Endothelial cell of umbilical vein (primary cell): ENCODE data around the gene CRYBG2. TPM values are rescaled to one million over a fixed set of nuclear protein-coding genes. Genes with fewer than 3 reads are reported as not detected.

Experiments used
- BruUV-seq: library from RNA; stranded (reverse); fragments of 400-500 nt; replicated peaks from 2 replicates; lab custom pipeline; 2021; lab: Mats Ljungman, UMichigan
- CTCF ChIA-PET: fragments of 300-600, 350-600 bp; sonication (Branson Sonifier 250); formaldehyde crosslinking; loops from one replicate; lab custom pipeline; 2021; ENCODE audit warnings: antibody characterized with exemption, inconsistent platforms; lab: Charles Lee
- POLR2A ChIA-PET: fragments of 300-600, 350-600 bp; sonication (Branson Sonifier 250); formaldehyde crosslinking; loops from one replicate; lab custom pipeline; 2021; ENCODE audit warnings: antibody characterized with exemption, inconsistent platforms; lab: Charles Lee
- DNase-seq: peaks from one replicate; pipeline ENCODE4 v3.0.0-alpha.2; 2011; ENCODE audit warnings: low read depth, low spot score
- FAIRE-seq: peaks from 2 replicates; lab custom pipeline; 2011; peaks lifted over from hg19 to GRCh38; lab: Jason Lieb, UNC
- H2AFZ ChIP-seq: 2 replicates; pipeline ENCODE4 v1.6.0; 2012; ENCODE audit warnings: low read depth, low read length, control low read depth, inconsistent platforms
- H3K27ac ChIP-seq: 2 replicates; pipeline ENCODE4 v1.5.1; 2011; ENCODE audit warnings: low read depth, mild to moderate bottlenecking, control low read depth, low read length, moderate library complexity; ENCODE audit not compliant: insufficient read depth
- H3K27me3 ChIP-seq, 2 experiments: 2 replicates each; pipeline versions ENCODE4 v1.6.0 to v1.6.1; 2011; ENCODE audit warnings: low read length in 2 of 2, mixed read lengths in 1 of 2; ENCODE audit not compliant: control insufficient read depth in 2 of 2, insufficient read depth in 2 of 2
- H3K36me3 ChIP-seq, 2 experiments: 2 replicates in 1 of 2; 3 replicates in 1 of 2; pipeline ENCODE4 v1.5.1; 2011; ENCODE audit warnings: low read length in 2 of 2, mild to moderate bottlenecking in 1 of 2, moderate library complexity in 1 of 2; ENCODE audit not compliant: control insufficient read depth in 2 of 2, insufficient read depth in 2 of 2; ENCODE audit errors: extremely low read depth in 1 of 2
- H3K4me1 ChIP-seq: 3 replicates; pipeline ENCODE4 v1.5.1; 2011; ENCODE audit warnings: mild to moderate bottlenecking, low read length; ENCODE audit not compliant: control insufficient read depth, insufficient read depth; ENCODE audit errors: extremely low read depth
- H3K4me2 ChIP-seq: 2 replicates; pipeline ENCODE4 v1.6.1; 2011; ENCODE audit warnings: low read length, control low read depth, mixed read lengths; ENCODE audit not compliant: insufficient read depth
- H3K4me3 ChIP-seq, 3 experiments: fragments of 200-600 bp in 1 of 3; sonication (generic), shearing (Covaris generic) in 1 of 3; replicated peaks in 1 of 3; 2 replicates each; pipeline ENCODE4 v1.5.1; 2011 to 2016; ENCODE audit warnings: control low read depth in 3 of 3, low read length in 3 of 3, mild to moderate bottlenecking in 2 of 3, inconsistent platforms in 1 of 3, low read depth in 1 of 3, moderate library complexity in 1 of 3; ENCODE audit not compliant: insufficient read depth in 1 of 3
- H3K79me2 ChIP-seq: 2 replicates; pipeline ENCODE4 v1.6.0; 2012; ENCODE audit warnings: low read length, inconsistent platforms; ENCODE audit not compliant: control insufficient read depth, insufficient read depth
- H3K9ac ChIP-seq: replicated peaks from 2 replicates; pipeline ENCODE3; 2011; ENCODE audit warnings: low read length, control low read depth; ENCODE audit not compliant: insufficient read depth; ENCODE audit errors: extremely low read depth
- H3K9me1 ChIP-seq: replicated peaks from 3 replicates; pipeline ENCODE4 v1.6.0; 2011; ENCODE audit warnings: mild to moderate bottlenecking, low read length; ENCODE audit not compliant: control insufficient read depth, insufficient read depth; ENCODE audit errors: extremely low read depth
- H3K9me3 ChIP-seq: replicated peaks from 2 replicates; pipeline ENCODE4 v1.5.1; 2012; ENCODE audit warnings: low read length, inconsistent platforms; ENCODE audit not compliant: control insufficient read depth, insufficient read depth
- H4K20me1 ChIP-seq: replicated peaks from 2 replicates; pipeline ENCODE3; 2011; ENCODE audit warnings: mild to moderate bottlenecking, low read length; ENCODE audit not compliant: control insufficient read depth, insufficient read depth; ENCODE audit errors: extremely low read depth
- CTCF ChIP-seq, 2 donors: IDR thresholded peaks; 1 replicate in 1 of 2; 2 replicates in 1 of 2; pipeline ENCODE4 v1.5.1; 2011; ENCODE audit warnings: low read length in 2 of 2, mild to moderate bottlenecking in 2 of 2, moderate library complexity in 2 of 2, control low read depth in 1 of 2, inconsistent platforms in 1 of 2, low read depth in 1 of 2; ENCODE audit not compliant: insufficient read depth in 1 of 2; ENCODE audit errors: extremely low read depth in 1 of 2
- EZH2 ChIP-seq: IDR thresholded peaks from 2 replicates; pipeline ENCODE4 v1.6.1; 2012; ENCODE audit warnings: borderline replicate concordance, low read depth, mild to moderate bottlenecking, moderate library complexity, low read length, inconsistent platforms; ENCODE audit not compliant: severe bottlenecking
- FOS ChIP-seq: IDR thresholded peaks from 2 replicates; pipeline ENCODE4 v1.6.1; 2011; ENCODE audit warnings: mild to moderate bottlenecking, low read length, moderate library complexity, borderline replicate concordance; ENCODE audit not compliant: insufficient read depth
- GATA2 ChIP-seq: IDR thresholded peaks from 2 replicates; pipeline ENCODE4 v1.7.0; 2011; ENCODE audit warnings: low read depth, mild to moderate bottlenecking, moderate library complexity, mixed read lengths, low read length; ENCODE audit not compliant: insufficient read length, insufficient read depth
- JUN ChIP-seq: IDR thresholded peaks from 2 replicates; pipeline ENCODE4 v1.6.1; 2011; ENCODE audit warnings: borderline replicate concordance, low read depth; ENCODE audit not compliant: insufficient read length, insufficient read depth
- MYC ChIP-seq: IDR thresholded peaks from one replicate; pipeline ENCODE4 v1.6.1; 2011; ENCODE audit warnings: mild to moderate bottlenecking, low read depth, low read length
- POLR2A ChIP-seq: IDR thresholded peaks from 2 replicates; pipeline ENCODE4 v1.6.1; 2012; ENCODE audit warnings: low read depth, mild to moderate bottlenecking, control low read depth, low read length
- POLR2AphosphoS5 ChIP-seq: IDR thresholded peaks from 2 replicates; pipeline ENCODE4 v1.6.1; 2012; ENCODE audit warnings: low read depth, mild to moderate bottlenecking, control low read depth, low read length, moderate library complexity; ENCODE audit not compliant: insufficient read depth
- dilution Hi-C: fragments of 300-500 bp; cut with MboI; formaldehyde crosslinking; loops from one replicate; pipeline ENCODE4 v1.15.0; 2019; ENCODE audit warnings: low sequenced_read_pairs; ENCODE audit not compliant: extremely low pct_ligation_motif_present
- intact Hi-C: fragments of 100-400 bp; cut with micrococcal nuclease; formaldehyde crosslinking; loops from one replicate; pipeline ENCODE4 v1.10.0; 2022
- polyA plus RNA-seq, 4 experiments: library from polyadenylated mRNA; depleted of rRNA in 3 of 4; stranded (reverse) in 3 of 4; unstranded in 1 of 4; fragments of >200 nt; gene quantifications; 2 replicates each; pipeline versions ENCODE4 v1.2.1 to v1.2.3, GENCODE V29; 2011 to 2012; ENCODE audit warnings: missing spikeins in 1 of 4
- total RNA-seq: library from RNA; stranded (reverse); gene quantifications from 2 replicates; pipeline ENCODE4 v1.2.3, GENCODE V29; 2021
- TF ChIP-seq, protein P1 (sequence below): IDR thresholded peaks from 2 replicates; pipeline ENCODE4 v1.6.1; 2011; ENCODE audit not compliant: insufficient read depth, insufficient read length

The CRYBG2 gene
- total and polyA plus RNA-seq, 2 donors (not counting 3 experiments of a cell fraction or from before 2014, with no cell fraction given), result not detected

DNA sequence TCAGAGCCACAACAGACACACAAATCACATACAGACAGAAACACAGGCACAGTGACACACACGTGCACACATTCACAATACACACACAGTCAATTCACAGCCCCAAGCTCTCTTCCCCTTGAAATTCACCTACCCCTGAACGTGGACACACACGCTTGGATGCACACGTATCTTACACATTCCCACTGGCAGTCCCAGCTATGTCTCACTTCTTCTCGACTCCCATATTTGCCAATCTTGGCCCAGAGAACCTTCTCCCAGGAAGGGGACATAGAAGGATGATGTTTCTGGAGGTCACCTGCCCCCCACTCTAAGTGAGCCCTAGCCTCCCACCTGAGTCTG, 1.6 kb downstream of the CRYBG2 start:
- Histone ChIP-seq H3K4me1 (peaks cover 15% of the 10 kb centered on the region), H3K79me2 (no peaks in the 10 kb centered on the region), H3K9me3 (no peaks in the 10 kb centered on the region), H3K9me1 (no peaks in the 10 kb centered on the region), H3K4me2 (no peak overlapping the region), H3K27me3 (no peaks in the 10 kb centered on the region), H4K20me1 (no peaks in the 10 kb centered on the region), H2AFZ (no peak overlapping the region), H3K4me3 (no peak overlapping the region), H3K9ac (no peak overlapping the region), H3K27ac (no peak overlapping the region), H3K36me3 (no peaks in the 10 kb centered on the region)
- FAIRE-seq (no peak), DNase-seq (no peak)
- BruUV-seq, result no TSS peak
- dilution Hi-C loops (no loop called here), intact Hi-C loops (no loop called here)
- no peak for TF ChIP-seq POLR2AphosphoS5
- TF ChIP-seq GATA2, result no peak
- TF ChIP-seq JUN, result no peak
- no peak for TF ChIP-seq MYC
- TF ChIP-seq EZH2, result no peak
- no peak for TF ChIP-seq FOS
- TF ChIP-seq CTCF (IDR thresholded peaks at IDR 0.05; ENCODE audit: extremely low read depth in 1 of 2, insufficient read depth in 1 of 2, low read depth in 1 of 2, low read length in 2 of 2), result no peak
- TF ChIP-seq, protein P1, sequence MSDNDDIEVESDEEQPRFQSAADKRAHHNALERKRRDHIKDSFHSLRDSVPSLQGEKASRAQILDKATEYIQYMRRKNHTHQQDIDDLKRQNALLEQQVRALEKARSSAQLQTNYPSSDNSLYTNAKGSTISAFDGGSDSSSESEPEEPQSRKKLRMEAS, result no peak
- TF ChIP-seq POLR2A, result no peak
- CTCF ChIA-PET, result no interaction called here
- POLR2A ChIA-PET, result no interaction called here
